ENCODE results near the gene CD7. TPM values are rescaled to one million over a fixed set of nuclear protein-coding genes. Genes with fewer than 3 reads are reported as not detected.

Gene CD7
- polyA plus RNA-seq, 3 donors, result 0.38 to 3.6 (median 0.42) TPM

GRCh38 chr17:82324566-82325285 is 7.3 kb upstream of the CD7 start:
- H2AFZ ChIP-seq (ENCODE audit: insufficient read depth, low read depth, low read length, poor library complexity, severe bottlenecking), result no peak overlapping the region
- H4K20me1 ChIP-seq (ENCODE audit: insufficient read depth, low read length), result peaks cover 100% of the 10 kb centered on the region
- H3K4me1 Mint-ChIP-seq, result peaks cover 5% of the 10 kb centered on the region
- no peak overlapping the region for H3K9ac ChIP-seq (ENCODE audit: insufficient read depth, low read length, poor library complexity, severe bottlenecking)
- peaks cover 10 to 24% (median 13%) of the 10 kb centered on the region in 3 donors for H3K27me3 Mint-ChIP-seq (ENCODE audit: low read depth in 3 of 3)
- H3K4me2 ChIP-seq (replicated peaks; ENCODE audit: extremely low read depth, low read length, poor library complexity, severe bottlenecking), result no peak overlapping the region
- H3K36me3 ChIP-seq (replicated peaks in 1 of 2; ENCODE audit: control insufficient read depth in 1 of 2, insufficient read depth in 2 of 2, low read length in 2 of 2), result peaks cover 11 to 45% of the 10 kb centered on the region in 2 donors
- TF ChIP-seq CTCF (IDR thresholded peaks at IDR 0.05), result no peak
- no peak overlapping the region for H3K4me3 ChIP-seq (replicated peaks in 1 of 3; ENCODE audit: low read depth in 2 of 3, low read length in 3 of 3)
- H3K9me3 ChIP-seq (replicated peaks in 1 of 2; ENCODE audit: control insufficient read depth in 1 of 2, insufficient read depth in 1 of 2, low read length in 2 of 2), result peaks cover 0 to 2% of the 10 kb centered on the region in 2 donors
- peaks cover 0 to 5% of the 10 kb centered on the region in 2 donors for H3K4me1 ChIP-seq (ENCODE audit: control insufficient read depth in 1 of 2, insufficient read depth in 2 of 2, low read length in 2 of 2)
- no peak for DNase-seq
- H3K36me3 Mint-ChIP-seq, result peaks cover 44 to 51% of the 10 kb centered on the region in 2 donors
- 81% methylated on average over 12 of the region's 25 CpGs for WGBS (ENCODE audit: insufficient coverage)
- H3K27me3 ChIP-seq (ENCODE audit: control insufficient read depth in 2 of 2, insufficient read depth in 2 of 2, low read length in 2 of 2), result no peaks in the 10 kb centered on the region
- H3K79me2 ChIP-seq (ENCODE audit: insufficient read depth, low read length), result peaks cover 1% of the 10 kb centered on the region
- H3K4me3 Mint-ChIP-seq, result no peak overlapping the region
- intact Hi-C loops (cut with micrococcal nuclease), result loop anchor here in 1 of 2 donors (5.0 to 10.0 kb wide), 2 partner anchors 82 to 300 kb away; partner anchors contain the start of genes CENPX and LRRC45
- no peak overlapping the region for H3K27ac ChIP-seq (ENCODE audit: low read depth in 1 of 2, low read length in 2 of 2)
- peaks cover 0 to 3% (median 0%) of the 10 kb centered on the region in 7 donors for H3K9me3 Mint-ChIP-seq
- peak overlapping the region in 1 of 7 donors; percentile 62 for H3K27ac Mint-ChIP-seq

GRCh38 chr17:82323514-82324234 is 6.3 kb upstream of the CD7 start:
- peaks cover 96% of the 10 kb centered on the region for H4K20me1 ChIP-seq (ENCODE audit: insufficient read depth, low read length)
- no peak for TF ChIP-seq CTCF (IDR thresholded peaks at IDR 0.05)
- no peak overlapping the region for H2AFZ ChIP-seq (ENCODE audit: insufficient read depth, low read depth, low read length, poor library complexity, severe bottlenecking)
- peaks cover 0 to 12% of the 10 kb centered on the region in 2 donors for H3K9me3 ChIP-seq (replicated peaks in 1 of 2; ENCODE audit: control insufficient read depth in 1 of 2, insufficient read depth in 1 of 2, low read length in 2 of 2)
- DNase-seq, result no peak
- Mint-ChIP-seq H3K4me1 (peaks cover 5% of the 10 kb centered on the region), H3K36me3 (peaks cover 38 to 51% of the 10 kb centered on the region in 2 donors), H3K4me3 (no peak overlapping the region), H3K27me3 (ENCODE audit: low read depth in 3 of 3) (peaks cover 10 to 24% (median 13%) of the 10 kb centered on the region in 3 donors), H3K9me3 (peaks cover 0 to 3% (median 0%) of the 10 kb centered on the region in 7 donors), H3K27ac (no peak overlapping the region)
- no peak overlapping the region for H3K4me3 ChIP-seq (replicated peaks in 1 of 3; ENCODE audit: low read depth in 2 of 3, low read length in 3 of 3)
- H3K4me1 ChIP-seq (ENCODE audit: control insufficient read depth in 1 of 2, insufficient read depth in 2 of 2, low read length in 2 of 2), result peaks cover 0 to 5% of the 10 kb centered on the region in 2 donors
- no peaks in the 10 kb centered on the region for H3K27me3 ChIP-seq (ENCODE audit: control insufficient read depth in 2 of 2, insufficient read depth in 2 of 2, low read length in 2 of 2)
- H3K4me2 ChIP-seq (replicated peaks; ENCODE audit: extremely low read depth, low read length, poor library complexity, severe bottlenecking), result no peak overlapping the region
- no peak overlapping the region for H3K9ac ChIP-seq (ENCODE audit: insufficient read depth, low read length, poor library complexity, severe bottlenecking)
- H3K79me2 ChIP-seq (ENCODE audit: insufficient read depth, low read length), result no peaks in the 10 kb centered on the region
- no peak overlapping the region for H3K27ac ChIP-seq (ENCODE audit: low read depth in 1 of 2, low read length in 2 of 2)
- WGBS (ENCODE audit: insufficient coverage), result 81% methylated on average over 19 of the region's 21 CpGs
- intact Hi-C loops (cut with micrococcal nuclease), result loop anchor here in 1 of 2 donors (5.0 to 10.0 kb wide), 2 partner anchors 81 to 299 kb away; partner anchors contain the start of genes CENPX and LRRC45
- H3K36me3 ChIP-seq (replicated peaks in 1 of 2; ENCODE audit: control insufficient read depth in 1 of 2, insufficient read depth in 2 of 2, low read length in 2 of 2), result peaks cover 11 to 37% of the 10 kb centered on the region in 2 donors

Data from CD14-positive monocyte (primary cell).